ENCODE measurements around the gene ZSCAN5A. TPM values are rescaled to one million over a fixed set of nuclear protein-coding genes. Genes with fewer than 3 reads are reported as not detected.

The ZSCAN5A gene
- total and polyA plus RNA-seq, 9 of the 15 experiments (the other 6 are each of a cell fraction or from before 2014, with no cell fraction given), result 5.8 to 15.3 (median 11.8) TPM

GRCh38 chr19:56252699-56253422 is 61.8 kb downstream of the ZSCAN5A start (continued):
- TF ChIP-seq KAT7 (CRISPR knock-in tag; IDR thresholded peaks at IDR 0.05; ENCODE audit: borderline replicate concordance) (no peak), MTA2 (IDR thresholded peaks at IDR 0.05; ENCODE audit: low read depth) (no peak), PRDM10 (IDR thresholded peaks at IDR 0.05; ENCODE audit: partially characterized antibody) (no peak), CREM (IDR thresholded peaks at IDR 0.05; ENCODE audit: low read depth) (0 out of 2 replicates have a peak, but pooled peaks have one; percentile 4), CTBP1 (IDR thresholded peaks at IDR 0.05; ENCODE audit: borderline replicate concordance) (0 out of 2 replicates have a peak, but pooled peaks have one; percentile 24), TBP (optimal IDR thresholded peaks at IDR 0.05; ENCODE audit: low read depth, low read length) (peak; percentile 8), PML (IDR thresholded peaks at IDR 0.05; ENCODE audit: low read length) (no peak), ZBTB9 (CRISPR knock-in tag; IDR thresholded peaks at IDR 0.05) (peak; percentile 92), PHF21A (IDR thresholded peaks at IDR 0.05; ENCODE audit: borderline replicate concordance, low read depth) (0 out of 2 replicates have a peak, but pooled peaks have one; percentile 54), TAF15 (IDR thresholded peaks at IDR 0.05; ENCODE audit: low read depth, low read length) (no peak), THAP12 (CRISPR knock-in tag; IDR thresholded peaks at IDR 0.05) (no peak), FUS (optimal IDR thresholded peaks at IDR 0.05; ENCODE audit: low read depth, low read length) (no peak), KDM4B (IDR thresholded peaks at IDR 0.05; ENCODE audit: borderline replicate concordance in 2 of 2, low read depth in 1 of 2) (no peak), HCFC1 (IDR thresholded peaks at IDR 0.05; ENCODE audit: low read depth, low read length) (0 out of 2 replicates have a peak, but pooled peaks have one; percentile 29), HDGF (IDR thresholded peaks at IDR 0.05) (no peak; the same call in 1 of the 2 replicates), KAT8 (IDR thresholded peaks at IDR 0.05; ENCODE audit: low read depth) (peak; percentile 65; the same call in 1 of the 2 replicates), ZBTB1 (CRISPR knock-in tag; IDR thresholded peaks at IDR 0.05; ENCODE audit: borderline replicate concordance, low read depth) (no peak), ZNF507 (tag; conservative IDR thresholded peaks at IDR 0.05) (no peak), HMGN3 (IDR thresholded peaks at IDR 0.05; ENCODE audit: borderline replicate concordance, extremely low read depth, insufficient read length, low read depth, low read length) (no peak), CEBPB (tag; IDR thresholded peaks at IDR 0.05) (no peak), BACH1 (tag; IDR thresholded peaks at IDR 0.05) (no peak), ZNF436 (CRISPR knock-in tag; IDR thresholded peaks at IDR 0.05) (no peak), ZNF586 (CRISPR knock-in tag; conservative IDR thresholded peaks at IDR 0.05) (no peak)

Measured in K562 (cell line).